Suprapubic skin (tissue), 4 donors: Measurements from ENCODE around the gene ZNF146. TPM values are rescaled to one million over a fixed set of nuclear protein-coding genes. Genes with fewer than 3 reads are reported as not detected.
"Not testable (repeated sequence)": the region's sequence is repeated elsewhere in the genome, so short reads cannot be mapped to it uniquely, and the experiment has no call there.

Experiments used
- DNase-seq, 2 donors: peaks; one replicate each; pipeline ENCODE4 v3.0.0-alpha.2; 2019; ENCODE audit warnings: low spot score in 2 of 2
- H3K27ac ChIP-seq: fragments of 200-600 bp; sonication (generic); one replicate; pipeline ENCODE4 v1.5.1; 2019
- H3K27me3 ChIP-seq: fragments of 200-600 bp; sonication (generic); one replicate; pipeline ENCODE4 v1.5.1; 2019
- H3K36me3 ChIP-seq: fragments of 200-600 bp; sonication (generic); one replicate; pipeline ENCODE4 v1.5.1; 2019
- H3K4me1 ChIP-seq: fragments of 200-600 bp; sonication (generic); one replicate; pipeline ENCODE4 v1.5.1; 2019
- H3K4me3 ChIP-seq: fragments of 200-600 bp; sonication (generic); one replicate; pipeline ENCODE4 v1.5.1; 2019; ENCODE audit warnings: mild to moderate bottlenecking
- H3K9me3 ChIP-seq: fragments of 200-600 bp; sonication (generic); one replicate; pipeline ENCODE4 v1.5.1; 2019
- EP300 ChIP-seq: sonication (generic); formaldehyde crosslinking; IDR thresholded peaks from one replicate; pipeline ENCODE4 v1.6.1; 2017; ENCODE audit warnings: antibody characterized with exemption
- POLR2A ChIP-seq, 2 donors: fragments of 450-650 bp; IDR thresholded peaks; one replicate each; pipeline ENCODE4 v1.6.1; 2017; ENCODE audit warnings: antibody characterized with exemption in 2 of 2, mild to moderate bottlenecking in 2 of 2, moderate library complexity in 2 of 2
- POLR2AphosphoS5 ChIP-seq, 3 donors: sonication (generic); formaldehyde crosslinking; IDR thresholded peaks; one replicate each; pipeline ENCODE4 v1.6.1; 2017; ENCODE audit warnings: antibody characterized with exemption in 3 of 3
- WGBS: methylation state at CpG from one replicate; pipeline ENCODE4 v1.1.5; 2018; 5-methylcytosine and 5-hydroxymethylcytosine counted together
- total RNA-seq, 4 donors: library from RNA; depleted of rRNA; stranded (reverse); fragments of >200 nt; gene quantifications; one replicate each; pipeline ENCODE4 v1.1.0, GENCODE V29; 2016
- TF ChIP-seq, protein P1 (sequence below), 2 donors: fragments of 200-600 bp in 1 of 2; fragments of 450-650 bp in 1 of 2; sonication (generic) in 1 of 2; IDR thresholded peaks; one replicate each; pipeline ENCODE4 v1.5.1; 2016 to 2019; ENCODE audit warnings: antibody characterized with exemption in 2 of 2, mild to moderate bottlenecking in 1 of 2, moderate library complexity in 1 of 2

The ZNF146 gene
- total RNA-seq, 4 donors from 2014 or later = 60.2 to 70.4 (median 64.3) TPM

DNA sequence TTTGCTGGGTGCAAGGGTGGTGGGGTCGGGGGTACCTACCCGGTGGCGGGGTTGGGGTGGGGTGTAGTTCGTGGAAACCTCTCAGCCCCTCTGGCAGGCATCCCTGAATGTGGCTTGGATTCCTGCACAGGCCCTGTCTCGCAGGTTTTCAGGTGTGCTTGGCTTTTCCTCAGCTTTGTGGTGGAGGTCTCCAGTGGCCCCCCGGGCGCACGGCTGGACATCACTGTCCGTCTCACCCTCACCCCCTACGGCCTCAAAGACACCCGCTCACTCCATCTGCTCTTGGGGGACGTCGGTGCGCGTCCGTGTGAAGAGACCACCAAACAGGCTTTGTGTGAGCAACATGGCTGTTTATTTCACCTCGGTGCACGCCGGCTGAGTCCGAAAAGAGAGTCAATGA lies 44.3 kb downstream of the ZNF146 start:
- H3K27me3 ChIP-seq = no peaks in the 10 kb centered on the region
- peaks cover 7% of the 10 kb centered on the region for H3K9me3 ChIP-seq
- no peak overlapping the region for H3K27ac ChIP-seq
- no peaks in the 10 kb centered on the region for H3K4me1 ChIP-seq
- no peak for DNase-seq
- 98% methylated on average over 15 of the region's 20 CpGs for WGBS
- no peak overlapping the region for H3K4me3 ChIP-seq
- H3K36me3 ChIP-seq = no peaks in the 10 kb centered on the region
- TF ChIP-seq POLR2AphosphoS5 (IDR thresholded peaks at IDR 0.05) (no peak), EP300 (no peak), POLR2A (IDR thresholded peaks at IDR 0.05) (no peak)
- TF ChIP-seq, protein P1, sequence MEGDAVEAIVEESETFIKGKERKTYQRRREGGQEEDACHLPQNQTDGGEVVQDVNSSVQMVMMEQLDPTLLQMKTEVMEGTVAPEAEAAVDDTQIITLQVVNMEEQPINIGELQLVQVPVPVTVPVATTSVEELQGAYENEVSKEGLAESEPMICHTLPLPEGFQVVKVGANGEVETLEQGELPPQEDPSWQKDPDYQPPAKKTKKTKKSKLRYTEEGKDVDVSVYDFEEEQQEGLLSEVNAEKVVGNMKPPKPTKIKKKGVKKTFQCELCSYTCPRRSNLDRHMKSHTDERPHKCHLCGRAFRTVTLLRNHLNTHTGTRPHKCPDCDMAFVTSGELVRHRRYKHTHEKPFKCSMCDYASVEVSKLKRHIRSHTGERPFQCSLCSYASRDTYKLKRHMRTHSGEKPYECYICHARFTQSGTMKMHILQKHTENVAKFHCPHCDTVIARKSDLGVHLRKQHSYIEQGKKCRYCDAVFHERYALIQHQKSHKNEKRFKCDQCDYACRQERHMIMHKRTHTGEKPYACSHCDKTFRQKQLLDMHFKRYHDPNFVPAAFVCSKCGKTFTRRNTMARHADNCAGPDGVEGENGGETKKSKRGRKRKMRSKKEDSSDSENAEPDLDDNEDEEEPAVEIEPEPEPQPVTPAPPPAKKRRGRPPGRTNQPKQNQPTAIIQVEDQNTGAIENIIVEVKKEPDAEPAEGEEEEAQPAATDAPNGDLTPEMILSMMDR (IDR thresholded peaks at IDR 0.05) = no peak

DNA sequence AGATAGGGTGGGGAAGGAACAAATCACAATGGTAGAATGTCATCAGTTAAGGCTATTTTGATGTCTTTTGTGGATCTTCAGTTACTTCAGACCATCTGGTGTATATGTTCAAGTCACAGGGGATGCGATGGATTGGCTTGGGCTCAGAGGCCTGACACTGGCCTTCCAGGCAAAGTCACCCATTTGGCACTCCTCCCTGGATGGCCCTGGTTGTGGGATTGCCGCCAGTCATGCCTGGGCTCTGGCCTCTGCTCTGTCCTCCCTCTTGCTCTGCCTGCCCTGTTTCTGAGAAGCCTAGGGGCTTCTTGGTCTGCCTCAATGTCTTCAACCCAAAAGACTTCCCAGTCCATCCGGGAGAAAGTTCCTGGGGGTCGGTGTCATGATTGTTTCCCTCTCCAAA lies 50.2 kb downstream of the ZNF146 start:
- Histone ChIP-seq H3K4me3 (no peak overlapping the region), H3K36me3 (no peaks in the 10 kb centered on the region), H3K27ac (no peak overlapping the region), H3K27me3 (no peaks in the 10 kb centered on the region), H3K4me1 (no peaks in the 10 kb centered on the region), H3K9me3 (no peaks in the 10 kb centered on the region)
- TF ChIP-seq, protein P1 (IDR thresholded peaks at IDR 0.05) = no peak
- TF ChIP-seq POLR2AphosphoS5 (IDR thresholded peaks at IDR 0.05) = no peak
- no peak for TF ChIP-seq POLR2A (IDR thresholded peaks at IDR 0.05)
- TF ChIP-seq EP300 = no peak
- DNase-seq = peak in 1 of 2 donors; percentile 53
- 93% methylated on average over 4 of the region's 4 CpGs for WGBS

DNA sequence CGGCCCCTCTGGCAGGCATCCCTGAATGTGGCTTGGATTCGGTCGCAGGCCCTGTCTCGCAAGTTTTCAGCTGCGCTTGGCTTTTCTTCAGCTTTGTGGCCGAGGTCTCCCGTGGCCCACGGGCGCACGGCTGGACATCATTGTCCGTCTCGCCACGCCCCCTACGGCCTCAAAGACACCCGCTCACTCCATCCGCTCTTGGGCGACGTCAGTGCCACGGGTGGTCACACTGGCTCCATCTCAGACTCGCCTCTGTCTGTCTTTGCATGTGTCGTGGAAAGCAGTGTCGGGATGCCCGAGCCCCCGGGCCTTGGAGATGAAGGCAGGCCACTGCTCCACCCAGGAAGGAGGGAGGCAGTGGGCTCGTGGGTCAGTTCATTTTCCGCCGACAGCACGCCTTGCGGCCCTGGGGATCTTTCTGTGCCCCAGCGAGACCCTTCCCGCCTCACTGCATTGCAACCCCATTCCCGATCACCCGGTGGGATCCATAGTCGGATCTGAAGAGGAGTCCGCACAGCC lies 51.0 kb downstream of the ZNF146 start:
- Histone ChIP-seq H3K36me3 (no peaks in the 10 kb centered on the region), H3K4me3 (peak overlapping the region; percentile 7), H3K4me1 (no peaks in the 10 kb centered on the region), H3K9me3 (no peaks in the 10 kb centered on the region), H3K27ac (no peak overlapping the region), H3K27me3 (no peaks in the 10 kb centered on the region)
- TF ChIP-seq EP300 (no peak), POLR2AphosphoS5 (IDR thresholded peaks at IDR 0.05) (no peak), POLR2A (IDR thresholded peaks at IDR 0.05) (no peak)
- TF ChIP-seq, protein P1 (IDR thresholded peaks at IDR 0.05) = no peak
- over 99% methylated on average over 19 of the region's 35 CpGs for WGBS
- DNase-seq = peak in 1 of 2 donors; percentile 56

- Histone ChIP-seq H3K27ac (no peak overlapping the region), H3K36me3 (no peaks in the 10 kb centered on the region), H3K4me3 (peak overlapping the region; percentile 7), H3K4me1 (no peaks in the 10 kb centered on the region), H3K9me3 (no peaks in the 10 kb centered on the region), H3K27me3 (no peaks in the 10 kb centered on the region)
- TF ChIP-seq POLR2AphosphoS5 (IDR thresholded peaks at IDR 0.05) (no peak), EP300 (no peak), POLR2A (IDR thresholded peaks at IDR 0.05) (no peak)
- TF ChIP-seq, protein P1 (IDR thresholded peaks at IDR 0.05) = no peak
- DNase-seq = peak in 1 of 2 donors; percentile 74
- WGBS = 96% methylated on average over 37 of the region's 50 CpGs
These were observed 51.6 kb downstream of the ZNF146 start for GRCh38 chr19:36266375-36266961.

- peak in 1 of 2 donors; percentile 60 for DNase-seq
- Histone ChIP-seq H3K36me3 (no peaks in the 10 kb centered on the region), H3K27ac (no peak overlapping the region), H3K4me3 (no peak overlapping the region), H3K9me3 (no peaks in the 10 kb centered on the region), H3K4me1 (no peaks in the 10 kb centered on the region), H3K27me3 (no peaks in the 10 kb centered on the region)
- WGBS = 92% methylated on average over 28 of the region's 36 CpGs
- TF ChIP-seq POLR2AphosphoS5 (IDR thresholded peaks at IDR 0.05) = no peak
- TF ChIP-seq EP300 = no peak
- TF ChIP-seq, protein P1 (IDR thresholded peaks at IDR 0.05) = no peak
- TF ChIP-seq POLR2A (IDR thresholded peaks at IDR 0.05) = no peak
These were observed 52.3 kb downstream of the ZNF146 start for GRCh38 chr19:36267061-36267845.

DNA sequence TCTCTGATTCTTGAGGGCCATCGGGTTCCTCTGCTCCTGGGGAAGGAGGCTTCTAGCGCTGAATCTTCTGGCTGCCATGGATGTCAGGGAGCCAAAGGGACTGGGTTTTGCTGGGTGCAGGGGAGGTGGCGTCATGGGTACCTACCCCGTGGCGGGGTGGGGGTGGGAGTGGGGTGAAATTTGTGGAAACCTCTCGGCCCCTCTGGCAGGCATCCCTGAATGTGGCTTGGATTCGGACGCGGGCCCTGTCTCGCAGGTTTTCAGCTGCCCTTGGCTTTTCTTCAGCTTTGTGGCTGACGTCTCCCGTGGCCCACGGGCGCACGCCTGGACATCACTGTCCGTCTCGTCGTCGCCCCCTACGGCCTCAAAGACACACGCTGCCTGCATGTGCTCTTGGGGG lies 53.2 kb downstream of the ZNF146 start:
- WGBS = 96% methylated on average over 15 of the region's 21 CpGs
- H3K9me3 ChIP-seq, H3K27ac ChIP-seq, H3K4me3 ChIP-seq, H3K36me3 ChIP-seq, H3K27me3 ChIP-seq, H3K4me1 ChIP-seq: not testable (repeated sequence)
- peak in 1 of 2 donors; percentile 60 for DNase-seq

DNA sequence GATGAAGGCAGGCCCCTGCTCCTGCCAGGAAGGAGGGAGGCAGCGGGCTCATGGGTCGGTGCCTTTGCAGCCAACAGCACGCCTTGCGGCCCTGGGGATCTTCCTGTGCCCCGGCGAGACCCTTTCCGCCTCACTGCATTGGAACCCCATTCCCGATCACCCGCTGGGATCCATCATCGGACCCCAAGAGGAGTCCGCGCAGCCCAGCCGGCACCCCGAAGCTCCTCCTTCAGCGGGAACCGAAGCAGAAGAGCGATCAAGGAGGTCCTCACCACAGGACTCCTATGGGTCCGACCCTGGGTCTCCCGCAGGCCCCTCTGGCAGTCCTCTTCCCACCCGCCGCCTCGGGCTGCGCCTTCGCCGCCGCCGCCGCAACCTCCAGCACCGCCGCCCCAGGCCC lies 53.7 kb downstream of the ZNF146 start:
- H3K27ac ChIP-seq, H3K9me3 ChIP-seq, H3K27me3 ChIP-seq, H3K36me3 ChIP-seq, H3K4me3 ChIP-seq, H3K4me1 ChIP-seq: not testable (repeated sequence)
- peak in 1 of 2 donors; percentile 60 for DNase-seq
- WGBS = 93% methylated on average over 20 of the region's 30 CpGs

- 100% methylated on average over 4 of the region's 29 CpGs for WGBS
- H3K27me3 ChIP-seq, H3K4me1 ChIP-seq, H3K27ac ChIP-seq, H3K9me3 ChIP-seq, H3K36me3 ChIP-seq, DNase-seq, H3K4me3 ChIP-seq: not testable (repeated sequence)
These were observed 54.4 kb downstream of the ZNF146 start for GRCh38 chr19:36269295-36269694.
